IMR-90 (cell line): ENCODE data around the gene UBXN11. TPM values are rescaled to one million over a fixed set of nuclear protein-coding genes. Genes with fewer than 3 reads are reported as not detected.

Experiments used
- ATAC-seq: fragments of 200-7000 bp; cut with Tn5 transposase; 2 replicates; pipeline ENCODE4 v1.9.1; 2020; ENCODE audit warnings: low read depth, mild to moderate bottlenecking, moderate library complexity
- BruUV-seq: library from RNA; stranded (reverse); fragments of 400-500 nt; replicated peaks from 2 replicates; lab custom pipeline; 2021; lab: Mats Ljungman, UMichigan
- CTCF ChIA-PET: fragments of 300-600 bp; formaldehyde crosslinking; extraction: SDS; loops from one replicate; lab custom pipeline; 2021; ENCODE audit warnings: antibody characterized with exemption; lab: Yijun Ruan, JAX
- POLR2A ChIA-PET: fragments of 300-600 bp; sonication (Branson Sonifier 250); formaldehyde crosslinking; loops from one replicate; lab custom pipeline; 2022; ENCODE audit warnings: antibody characterized with exemption; ENCODE audit not compliant: unreplicated experiment; lab: Charles Lee
- DNase-seq: peaks from one replicate; pipeline ENCODE4 v3.0.0; 2013
- H2AFZ ChIP-seq: replicated peaks from 2 replicates; pipeline ENCODE3; 2013; ENCODE audit warnings: low read length, mild to moderate bottlenecking; ENCODE audit not compliant: poor library complexity
- H2AK5ac ChIP-seq: 2 replicates; pipeline ENCODE4 v1.6.1; 2013; ENCODE audit warnings: low read depth, low read length, inconsistent platforms
- H2AK9ac ChIP-seq: replicated peaks from 2 replicates; pipeline ENCODE3; 2013; ENCODE audit warnings: mild to moderate bottlenecking, low read depth, low read length, moderate library complexity; ENCODE audit not compliant: poor library complexity
- H2BK120ac ChIP-seq: 2 replicates; pipeline ENCODE4 v1.6.1; 2013; ENCODE audit warnings: low read depth, low read length, inconsistent platforms
- H2BK15ac ChIP-seq: 3 replicates; pipeline ENCODE4 v1.6.1; 2013; ENCODE audit warnings: low read depth, low read length, inconsistent platforms
- H2BK20ac ChIP-seq: 2 replicates; pipeline ENCODE4 v1.6.1; 2013; ENCODE audit warnings: low read depth, mild to moderate bottlenecking, inconsistent platforms, low read length, moderate library complexity
- H2BK5ac ChIP-seq: 2 replicates; pipeline ENCODE4 v1.6.1; 2013; ENCODE audit warnings: mild to moderate bottlenecking, low read depth, low read length, inconsistent platforms; ENCODE audit not compliant: poor library complexity, severe bottlenecking
- H3K14ac ChIP-seq: replicated peaks from 2 replicates; pipeline ENCODE4 v1.6.1; 2013; ENCODE audit warnings: low read depth, low read length, inconsistent platforms
- H3K18ac ChIP-seq: 2 replicates; pipeline ENCODE4 v1.6.1; 2013; ENCODE audit warnings: low read depth, low read length, control low read depth
- H3K23ac ChIP-seq: 2 replicates; pipeline ENCODE4 v1.6.1; 2013; ENCODE audit warnings: low read depth, low read length, inconsistent platforms
- H3K27ac ChIP-seq: 2 replicates; pipeline ENCODE4 v1.5.1; 2013; ENCODE audit warnings: mild to moderate bottlenecking, control low read depth, low read length; ENCODE audit not compliant: insufficient read depth
- H3K27me3 ChIP-seq: 2 replicates; pipeline ENCODE4 v1.6.1; 2013; ENCODE audit warnings: low read length; ENCODE audit not compliant: control insufficient read depth, insufficient read depth
- H3K36me3 ChIP-seq: 2 replicates; pipeline ENCODE4 v1.6.1; 2013; ENCODE audit warnings: low read length, mixed read lengths; ENCODE audit not compliant: control insufficient read depth, insufficient read depth
- H3K4ac ChIP-seq: 2 replicates; pipeline ENCODE4 v1.6.1; 2013; ENCODE audit warnings: low read depth, low read length, inconsistent platforms
- H3K4me1 ChIP-seq: 2 replicates; pipeline ENCODE4 v1.6.1; 2013; ENCODE audit warnings: low read length, mixed read lengths; ENCODE audit not compliant: control insufficient read depth, insufficient read depth
- H3K4me2 ChIP-seq: 2 replicates; pipeline ENCODE4 v1.6.1; 2013; ENCODE audit warnings: low read depth, mild to moderate bottlenecking, control low read depth, low read length, moderate library complexity
- H3K4me3 ChIP-seq: 2 replicates; pipeline ENCODE4 v1.5.1; 2013; ENCODE audit warnings: low read depth, mild to moderate bottlenecking, control low read depth, low read length, moderate library complexity; ENCODE audit not compliant: insufficient read depth
- H3K56ac ChIP-seq: 2 replicates; pipeline ENCODE4 v1.6.1; 2013; ENCODE audit warnings: low read length, inconsistent platforms; ENCODE audit not compliant: insufficient read depth; ENCODE audit errors: extremely low read depth
- H3K79me1 ChIP-seq, 2 experiments: 2 replicates each; pipeline ENCODE4 v1.6.1; 2013; ENCODE audit warnings: low read length in 2 of 2, inconsistent platforms in 1 of 2, low read depth in 1 of 2
- H3K9ac ChIP-seq: 2 replicates; pipeline ENCODE4 v1.6.1; 2013; ENCODE audit warnings: low read depth, low read length, control low read depth
- H3K9me1 ChIP-seq: 2 replicates; pipeline ENCODE4 v1.6.1; 2013; ENCODE audit warnings: low read length, inconsistent platforms; ENCODE audit not compliant: insufficient read depth
- H3K9me3 ChIP-seq: 2 replicates; pipeline ENCODE4 v1.6.1; 2013; ENCODE audit warnings: low read length; ENCODE audit not compliant: control insufficient read depth, insufficient read depth
- H4K20me1 ChIP-seq: 2 replicates; pipeline ENCODE4 v1.6.1; 2013; ENCODE audit warnings: low read length, inconsistent platforms; ENCODE audit not compliant: insufficient read depth
- H4K5ac ChIP-seq: 2 replicates; pipeline ENCODE4 v1.6.1; 2013; ENCODE audit warnings: mild to moderate bottlenecking, low read depth, low read length, control low read depth
- H4K8ac ChIP-seq, 2 experiments: 2 replicates each; pipeline ENCODE4 v1.6.1; 2013; ENCODE audit warnings: low read depth in 2 of 2, low read length in 2 of 2, control low read depth in 1 of 2, inconsistent platforms in 1 of 2
- H4K91ac ChIP-seq: 2 replicates; pipeline ENCODE4 v1.6.1; 2013; ENCODE audit warnings: low read depth, low read length, inconsistent platforms; ENCODE audit not compliant: insufficient read depth
- POLR2A ChIP-seq: IDR thresholded peaks from 2 replicates; pipeline ENCODE4 v1.6.1; 2012; ENCODE audit warnings: mild to moderate bottlenecking, low read depth, low read length
- WGBS, 2 experiments: methylation state at CpG; one replicate each; pipeline versions ENCODE4 v1.1.5 to v1.1.7; 2013; ENCODE audit warnings: missing lambda C conversion rate in 2 of 2; ENCODE audit not compliant: insufficient read length in 1 of 2; ENCODE audit errors: extremely low coverage in 2 of 2; 5-methylcytosine and 5-hydroxymethylcytosine counted together
- dilution Hi-C: fragments of 300-500 bp; cut with HindIII; formaldehyde crosslinking; loops from one replicate; pipeline ENCODE4 v1.14.3; 2018; ENCODE audit warnings: low sequenced_read_pairs; ENCODE audit not compliant: unreplicated experiment
- in situ Hi-C: fragments of 300-500 bp; cut with MboI; formaldehyde crosslinking; loops from 3 replicates; pipeline ENCODE4 v1.14.3; 2019; ENCODE audit warnings: low sequenced_read_pairs, inconsistent platforms, mixed read lengths
- intact Hi-C: fragments of 100-400 bp; cut with micrococcal nuclease; formaldehyde crosslinking; loops from 2 replicates; pipeline ENCODE4 v1.10.0; 2022
- polyA plus RNA-seq, 3 experiments: library from polyadenylated mRNA; depleted of rRNA; stranded (reverse); fragments of >200 nt; gene quantifications; 2 replicates each; pipeline ENCODE4 v1.2.3, GENCODE V29; 2012; ENCODE audit warnings: low replicate concordance in 1 of 3
- total RNA-seq: library from RNA; depleted of rRNA; stranded (reverse); fragments of >200 nt; gene quantifications from 2 replicates; pipeline ENCODE4 v1.2.3, GENCODE V29; 2012
- TF ChIP-seq, protein P1 (sequence below): conservative IDR thresholded peaks from 2 replicates; pipeline ENCODE4 v1.5.1; 2012; ENCODE audit warnings: mild to moderate bottlenecking, low read depth, low read length, improper control_type of control experiment

UBXN11 gene
- total and polyA plus RNA-seq, 2 of the 4 experiments (the other 2 are of a cell fraction) = 5.2 to 17.0 TPM

GRCh38 chr1:26287811-26288210, 18.6 kb downstream of the UBXN11 start:
- Histone ChIP-seq H3K4me1 (peaks cover 24% of the 10 kb centered on the region), H3K27me3 (no peaks in the 10 kb centered on the region), H2AFZ (no peak overlapping the region), H2BK20ac (no peak overlapping the region), H4K8ac (no peak overlapping the region), H3K27ac (no peak overlapping the region), H2AK9ac (no peak overlapping the region), H3K4ac (no peak overlapping the region), H3K9me3 (no peaks in the 10 kb centered on the region), H3K18ac (no peak overlapping the region), H3K56ac (no peak overlapping the region), H2BK120ac (no peak overlapping the region), H3K79me1 (peaks cover 11 to 41% of the 10 kb centered on the region in 2 experiments), H3K9me1 (peaks cover 25% of the 10 kb centered on the region), H4K91ac (no peak overlapping the region), H3K36me3 (peaks cover 5% of the 10 kb centered on the region; the same call in 1 of the 2 replicates), H3K14ac (no peak overlapping the region), H3K4me2 (no peak overlapping the region), H2AK5ac (no peak overlapping the region; the same call in 1 of the 2 replicates), H3K4me3 (no peak overlapping the region), H2BK5ac (no peak overlapping the region), H2BK15ac (no peak overlapping the region), H4K5ac (no peak overlapping the region), H4K20me1 (peaks cover 9% of the 10 kb centered on the region), H3K23ac (no peak overlapping the region), H3K9ac (no peak overlapping the region)
- ChIA-PET POLR2A (no interaction called here), CTCF (no interaction called here)
- DNase-seq = no peak
- ATAC-seq = no peak
- WGBS, 2 experiments = no CpG with 5 or more reads among the region's 5 CpGs
- in situ Hi-C loops (no loop called here), intact Hi-C loops (no loop called here), dilution Hi-C loops (no loop called here)
- TF ChIP-seq, protein P1, sequence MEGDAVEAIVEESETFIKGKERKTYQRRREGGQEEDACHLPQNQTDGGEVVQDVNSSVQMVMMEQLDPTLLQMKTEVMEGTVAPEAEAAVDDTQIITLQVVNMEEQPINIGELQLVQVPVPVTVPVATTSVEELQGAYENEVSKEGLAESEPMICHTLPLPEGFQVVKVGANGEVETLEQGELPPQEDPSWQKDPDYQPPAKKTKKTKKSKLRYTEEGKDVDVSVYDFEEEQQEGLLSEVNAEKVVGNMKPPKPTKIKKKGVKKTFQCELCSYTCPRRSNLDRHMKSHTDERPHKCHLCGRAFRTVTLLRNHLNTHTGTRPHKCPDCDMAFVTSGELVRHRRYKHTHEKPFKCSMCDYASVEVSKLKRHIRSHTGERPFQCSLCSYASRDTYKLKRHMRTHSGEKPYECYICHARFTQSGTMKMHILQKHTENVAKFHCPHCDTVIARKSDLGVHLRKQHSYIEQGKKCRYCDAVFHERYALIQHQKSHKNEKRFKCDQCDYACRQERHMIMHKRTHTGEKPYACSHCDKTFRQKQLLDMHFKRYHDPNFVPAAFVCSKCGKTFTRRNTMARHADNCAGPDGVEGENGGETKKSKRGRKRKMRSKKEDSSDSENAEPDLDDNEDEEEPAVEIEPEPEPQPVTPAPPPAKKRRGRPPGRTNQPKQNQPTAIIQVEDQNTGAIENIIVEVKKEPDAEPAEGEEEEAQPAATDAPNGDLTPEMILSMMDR = no peak
- no peak for TF ChIP-seq POLR2A
- BruUV-seq = no TSS peak
